Measurements from ENCODE around the gene NANS.

GRCh38 chr9:98129451-98129881 lies 72.9 kb downstream of the NANS start:
- no peak for TF ChIP-seq POLR2A (IDR thresholded peaks at IDR 0.05; ENCODE audit: low read length)
- TF ChIP-seq GATA1 (IDR thresholded peaks at IDR 0.05; ENCODE audit: low read depth, low read length), result no peak
